ENCODE results near the gene ITPKA.

Gene ITPKA

DNA sequence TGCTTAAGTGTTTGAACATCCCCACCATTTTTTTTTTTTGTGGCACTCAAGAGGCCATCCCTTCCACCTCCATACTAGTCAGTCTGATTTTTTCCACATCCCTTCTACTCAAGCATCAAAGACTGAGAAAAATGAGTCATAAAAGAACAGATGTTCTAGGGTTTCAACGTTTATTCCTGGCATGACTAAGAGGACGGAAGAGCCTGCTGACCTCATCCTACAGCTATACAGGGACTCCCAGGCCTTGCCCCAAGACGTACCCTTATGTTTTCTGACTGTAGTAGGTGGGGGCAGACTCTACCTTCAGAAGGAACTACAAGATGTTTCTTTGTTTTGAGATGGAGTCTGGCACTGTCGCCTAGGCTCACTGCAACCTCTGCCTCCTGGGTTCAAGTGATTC lies 3.3 kb upstream of the ITPKA start:
- DNase-seq (ENCODE audit: low spot score), result no peak

DNA sequence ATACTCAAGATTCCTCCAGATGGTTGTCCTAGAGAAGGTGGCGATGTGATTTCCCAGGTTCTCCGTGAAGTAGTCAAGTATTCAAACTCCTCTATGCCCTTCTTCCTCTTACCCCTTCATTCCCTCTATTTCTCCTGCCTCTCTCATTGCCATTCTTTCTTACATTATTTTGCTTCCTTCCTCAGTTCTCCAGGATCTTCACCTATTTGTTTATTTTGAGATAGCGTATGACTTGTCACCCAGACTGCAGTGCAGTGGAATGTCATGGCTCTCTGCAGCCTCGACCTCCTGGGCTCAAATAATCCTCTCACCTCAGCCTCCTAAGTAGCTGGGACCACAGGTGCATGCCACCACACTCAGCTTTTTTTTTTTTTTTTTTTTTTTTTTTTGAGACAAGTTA lies 1.8 kb upstream of the ITPKA start:
- no peak for DNase-seq (ENCODE audit: low spot score)

DNA sequence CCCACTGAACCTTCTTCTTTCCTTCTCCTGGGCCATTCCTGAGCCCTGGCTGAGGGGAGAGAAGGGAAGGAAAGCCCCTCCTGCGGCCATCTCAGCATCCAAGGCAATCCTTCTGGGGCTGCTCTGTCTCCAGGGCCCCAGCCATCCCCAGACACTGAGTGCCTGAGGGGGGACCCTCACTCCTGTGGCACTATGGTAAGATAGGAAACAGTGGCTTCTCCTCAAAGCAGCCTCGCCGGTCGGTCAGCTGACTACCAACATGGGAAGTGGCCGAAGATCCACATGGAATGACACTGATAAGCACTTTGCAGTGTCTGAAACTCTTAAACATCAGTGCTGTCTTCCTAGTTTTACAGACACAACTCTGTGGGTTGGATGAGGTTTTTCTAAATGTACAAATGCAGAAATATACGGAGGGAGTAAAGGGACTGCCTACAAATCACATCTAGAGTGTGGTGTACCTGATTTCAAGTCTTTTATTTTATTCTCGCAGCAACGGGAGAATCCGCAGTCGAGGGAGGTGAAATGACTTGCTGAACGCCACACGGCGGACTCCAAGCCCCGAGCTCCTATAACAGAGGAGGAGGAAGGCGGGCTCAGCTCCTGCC lies 973 bp upstream of the ITPKA start:
- DNase-seq (ENCODE audit: low spot score), result no peak

DNA sequence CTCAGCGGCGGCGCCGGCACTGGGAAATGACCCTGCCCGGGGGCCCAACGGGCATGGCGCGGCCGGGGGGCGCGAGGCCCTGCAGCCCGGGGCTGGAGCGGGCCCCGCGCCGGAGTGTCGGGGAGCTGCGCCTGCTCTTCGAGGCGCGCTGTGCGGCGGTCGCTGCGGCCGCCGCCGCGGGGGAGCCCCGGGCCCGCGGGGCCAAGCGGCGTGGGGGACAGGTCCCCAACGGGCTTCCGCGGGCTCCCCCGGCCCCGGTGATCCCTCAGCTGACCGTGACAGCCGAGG lies 172 bp downstream of the ITPKA start:
- no peak for DNase-seq (ENCODE audit: low spot score)

DNA sequence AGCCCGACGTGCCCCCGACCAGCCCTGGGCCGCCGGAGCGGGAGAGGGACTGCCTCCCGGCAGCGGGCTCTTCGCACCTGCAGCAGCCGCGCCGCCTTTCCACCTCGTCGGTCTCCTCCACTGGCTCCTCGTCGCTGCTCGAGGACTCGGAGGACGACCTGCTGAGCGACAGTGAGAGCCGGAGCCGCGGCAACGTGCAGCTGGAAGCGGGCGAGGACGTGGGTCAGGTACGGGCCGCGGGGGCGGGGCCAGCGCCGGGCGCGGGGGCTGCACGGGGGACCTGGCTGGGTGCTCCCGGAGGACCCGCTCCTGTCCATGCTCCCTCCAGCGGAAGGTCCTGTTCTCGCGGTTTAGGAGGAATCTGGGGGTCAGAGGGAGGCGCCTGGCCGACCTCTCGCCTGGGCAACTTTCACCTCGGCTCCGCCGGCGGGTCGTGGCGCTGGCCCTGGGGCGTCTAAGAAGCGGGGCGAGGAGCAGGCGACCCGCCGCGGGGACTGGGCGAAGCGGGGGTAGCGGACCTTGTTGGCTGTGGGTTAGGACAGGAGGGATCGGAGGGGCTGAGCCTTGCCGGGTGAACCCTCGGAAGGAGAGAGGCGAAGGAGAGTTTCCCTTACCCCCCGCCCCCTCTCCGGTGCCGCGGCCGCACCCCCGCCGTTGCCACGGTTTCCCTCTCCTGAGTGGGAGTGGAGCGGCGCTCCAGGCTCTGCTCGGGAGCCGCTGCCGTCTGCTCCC lies 682 bp downstream of the ITPKA start:
- DNase-seq (ENCODE audit: low spot score), result no peak

DNA sequence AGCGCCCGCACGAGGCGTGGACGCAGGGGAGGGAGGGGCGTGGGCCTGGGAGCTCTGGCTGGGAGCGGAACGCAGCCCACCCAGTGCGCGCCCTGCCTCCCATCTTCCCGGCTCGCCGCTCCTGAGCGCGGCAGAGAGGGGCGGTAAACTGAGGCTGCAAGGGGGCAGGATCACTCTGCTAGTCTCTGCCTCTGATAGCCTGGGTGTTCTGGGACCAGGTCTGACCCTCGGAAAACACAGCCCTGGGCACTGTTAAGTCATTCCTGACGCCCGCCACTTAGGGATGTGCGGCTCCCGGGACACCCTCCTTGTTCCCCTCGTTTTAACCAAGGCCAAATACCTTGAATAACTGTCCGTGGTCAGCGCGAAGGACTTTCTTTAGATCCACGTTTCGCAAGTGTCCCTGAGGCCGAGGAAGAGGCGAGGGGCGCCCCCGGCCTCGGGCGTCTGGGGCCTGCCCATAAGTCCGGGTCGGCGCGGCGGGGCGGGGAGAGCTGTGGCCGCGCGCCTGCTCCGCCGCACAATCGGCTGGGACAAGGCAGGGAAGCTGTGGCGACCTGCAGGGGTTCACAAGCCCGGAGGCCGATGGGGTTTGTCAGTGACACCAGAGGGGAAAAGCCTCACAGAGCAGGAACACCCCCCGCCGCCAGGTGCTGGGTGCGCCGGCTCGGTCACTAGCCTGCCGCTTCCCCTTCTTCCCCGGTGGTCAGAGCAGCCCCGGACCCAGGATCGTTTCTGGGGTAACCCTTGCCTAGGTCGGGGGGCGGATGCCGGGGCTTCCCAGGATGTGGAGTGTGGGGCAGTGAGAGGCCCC lies 1.5 kb downstream of the ITPKA start:
- DNase-seq (ENCODE audit: low spot score), result no peak

DNA sequence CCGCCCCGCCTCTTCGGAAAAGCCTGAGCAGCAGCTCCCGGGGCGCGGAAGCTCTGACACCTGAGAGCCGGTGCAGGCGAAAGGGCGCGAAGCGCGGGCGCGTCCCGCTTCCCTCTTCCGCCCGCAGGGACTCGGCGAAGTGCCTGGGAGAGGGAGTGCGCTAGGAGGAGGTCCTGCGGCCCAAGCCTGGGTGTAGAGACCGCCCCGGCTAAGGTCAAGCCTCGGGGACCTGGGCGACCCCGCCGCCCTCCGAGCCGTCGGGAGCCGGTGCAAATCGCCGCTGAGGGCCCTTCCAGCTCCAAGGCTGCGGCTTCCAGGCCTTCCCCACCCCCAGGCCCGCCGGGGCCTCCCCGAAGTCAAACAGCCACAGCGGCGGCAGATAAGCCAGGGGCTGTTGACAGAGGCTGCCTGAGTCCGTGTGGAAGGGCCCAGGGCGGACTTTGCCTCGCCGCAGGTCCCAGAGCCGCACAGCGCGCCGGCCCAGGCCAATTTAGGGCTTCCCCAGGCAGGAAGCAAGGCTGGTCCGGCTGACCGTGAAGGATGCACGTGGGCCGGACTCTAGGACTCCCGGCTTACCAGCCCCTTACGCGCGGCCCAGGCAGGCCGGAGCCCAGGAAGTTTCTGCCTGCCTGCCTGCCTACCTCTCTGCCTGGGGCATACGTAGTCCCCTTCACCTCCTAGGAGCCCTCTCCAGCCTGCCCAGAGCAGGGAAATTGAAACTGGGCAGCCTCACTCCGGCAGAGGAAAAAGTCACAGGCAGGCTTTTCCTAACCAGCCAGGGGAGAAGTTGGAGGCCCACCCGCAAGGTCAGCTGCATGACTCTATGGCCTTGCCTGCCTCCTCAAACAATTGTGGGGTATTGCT lies 2.3 kb downstream of the ITPKA start:
- DNase-seq (ENCODE audit: low spot score), result no peak

DNA sequence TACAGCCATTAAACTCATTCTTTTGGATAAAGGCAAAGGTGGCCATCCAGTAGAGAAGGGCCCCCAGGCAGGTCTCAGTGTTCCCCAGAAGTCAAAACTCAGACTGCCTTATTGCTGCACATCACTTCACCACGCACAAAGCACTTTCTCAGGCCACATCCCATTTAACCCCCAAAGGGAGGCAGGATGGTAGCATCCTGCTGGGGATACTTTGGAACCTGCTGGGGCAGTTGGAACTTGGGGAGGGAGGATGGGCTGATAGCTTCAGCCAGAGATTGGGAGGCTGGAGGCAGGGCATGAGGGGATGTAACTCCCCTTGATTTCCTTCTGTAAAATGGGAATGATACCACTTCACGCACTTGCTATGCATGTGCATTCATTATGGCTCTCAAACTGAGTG lies 5.0 kb downstream of the ITPKA start:
- no peak for DNase-seq (ENCODE audit: low spot score)

DNA sequence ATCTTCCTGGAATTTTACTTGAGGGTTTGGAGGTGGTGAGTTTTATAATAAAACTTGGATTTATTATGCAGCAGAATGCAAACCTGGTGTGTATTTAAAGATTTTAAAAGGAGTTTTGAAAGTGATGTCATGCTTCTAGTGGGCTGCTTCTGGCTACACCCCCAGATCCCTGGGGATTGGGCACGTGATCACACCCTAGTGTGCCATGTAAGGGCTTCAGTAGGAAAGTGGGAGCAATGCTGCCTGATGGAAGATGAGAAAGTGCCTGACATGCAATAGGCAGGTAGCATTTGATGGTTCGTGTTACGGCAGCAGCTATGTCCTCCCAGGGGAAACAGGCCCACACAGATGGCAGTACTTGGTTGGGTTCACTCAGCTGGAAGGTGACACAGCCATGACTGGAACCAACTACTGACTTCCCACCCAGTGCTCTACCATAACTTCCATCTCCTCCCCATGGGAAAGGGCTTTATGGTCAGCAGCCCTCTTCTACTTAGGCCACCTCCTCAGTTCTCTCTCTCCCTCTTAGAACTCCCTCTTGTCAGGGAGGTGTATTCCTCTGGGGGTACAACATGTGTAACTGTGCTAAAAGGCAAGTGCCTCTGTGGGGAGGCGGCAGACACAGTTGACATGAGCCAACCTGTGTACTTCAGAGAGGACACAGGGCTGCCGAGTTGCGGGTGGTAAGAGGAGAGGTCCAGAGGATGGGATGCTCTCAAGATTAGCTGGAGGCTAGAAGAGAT lies 5.6 kb downstream of the ITPKA start:
- no peak for DNase-seq (ENCODE audit: low spot score)

DNA sequence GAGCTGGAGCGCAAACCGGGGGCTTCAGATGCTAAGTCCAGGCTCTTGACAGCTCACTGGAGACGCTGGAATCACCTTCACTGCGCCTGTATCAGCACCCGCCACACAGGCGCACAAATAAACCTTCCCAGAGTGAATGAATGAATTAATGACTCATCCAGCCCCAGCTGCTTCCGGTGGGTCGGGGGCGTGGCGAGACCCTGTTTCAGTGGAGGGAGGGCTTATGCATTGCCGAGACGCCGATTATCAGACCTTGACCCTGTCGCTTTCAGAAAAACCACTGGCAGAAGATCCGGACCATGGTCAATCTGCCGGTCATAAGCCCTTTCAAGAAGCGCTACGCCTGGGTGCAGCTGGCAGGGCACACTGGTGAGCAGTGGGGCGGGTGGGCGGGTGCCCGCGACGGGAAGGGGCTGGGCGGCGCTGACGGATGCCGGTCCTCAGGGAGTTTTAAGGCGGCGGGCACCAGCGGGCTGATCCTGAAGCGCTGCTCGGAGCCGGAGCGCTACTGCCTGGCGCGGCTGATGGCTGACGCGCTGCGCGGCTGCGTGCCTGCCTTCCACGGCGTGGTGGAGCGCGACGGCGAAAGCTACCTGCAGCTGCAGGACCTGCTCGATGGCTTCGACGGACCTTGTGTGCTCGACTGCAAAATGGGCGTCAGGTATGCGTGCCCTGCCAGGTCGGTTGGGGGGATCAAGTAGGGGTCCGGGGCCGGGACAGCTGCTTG lies 7.7 kb downstream of the ITPKA start:
- DNase-seq (ENCODE audit: low spot score), result no peak

DNA sequence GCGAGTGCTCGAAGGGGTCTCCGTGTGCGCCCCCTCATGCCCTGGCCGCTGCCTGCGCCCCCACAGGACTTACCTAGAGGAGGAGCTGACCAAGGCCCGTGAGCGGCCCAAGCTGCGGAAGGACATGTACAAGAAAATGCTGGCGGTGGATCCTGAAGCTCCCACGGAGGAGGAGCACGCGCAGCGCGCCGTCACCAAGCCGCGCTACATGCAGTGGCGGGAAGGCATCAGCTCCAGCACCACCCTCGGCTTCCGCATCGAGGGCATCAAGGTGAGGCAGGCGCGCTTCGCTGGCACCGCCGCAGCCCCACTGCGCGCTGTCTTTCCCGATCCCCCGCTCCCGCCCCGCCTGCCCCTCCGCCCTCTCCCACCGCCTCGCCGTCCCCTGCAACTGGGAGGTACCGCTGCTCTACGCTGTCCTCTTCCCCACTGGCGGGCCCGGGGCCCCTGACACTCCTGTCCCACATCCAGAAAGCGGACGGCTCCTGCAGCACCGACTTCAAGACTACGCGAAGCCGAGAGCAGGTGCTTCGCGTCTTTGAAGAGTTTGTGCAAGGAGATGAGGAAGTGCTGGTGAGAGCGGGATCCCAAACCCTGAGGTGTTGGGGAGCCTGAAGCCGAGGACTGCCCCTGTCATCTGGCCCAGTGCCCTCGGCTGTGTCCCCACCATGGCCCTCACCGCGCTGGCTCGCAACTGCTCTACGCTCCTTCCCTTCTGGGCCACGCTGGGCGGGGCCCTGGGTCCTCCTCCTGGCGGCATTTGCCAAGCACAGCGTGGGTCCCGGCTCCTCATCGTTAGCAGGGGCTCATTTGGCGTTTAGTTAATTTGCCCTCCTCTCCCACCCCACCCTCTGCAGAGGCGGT lies 8.5 kb downstream of the ITPKA start:
- no peak for DNase-seq (ENCODE audit: low spot score)

DNA sequence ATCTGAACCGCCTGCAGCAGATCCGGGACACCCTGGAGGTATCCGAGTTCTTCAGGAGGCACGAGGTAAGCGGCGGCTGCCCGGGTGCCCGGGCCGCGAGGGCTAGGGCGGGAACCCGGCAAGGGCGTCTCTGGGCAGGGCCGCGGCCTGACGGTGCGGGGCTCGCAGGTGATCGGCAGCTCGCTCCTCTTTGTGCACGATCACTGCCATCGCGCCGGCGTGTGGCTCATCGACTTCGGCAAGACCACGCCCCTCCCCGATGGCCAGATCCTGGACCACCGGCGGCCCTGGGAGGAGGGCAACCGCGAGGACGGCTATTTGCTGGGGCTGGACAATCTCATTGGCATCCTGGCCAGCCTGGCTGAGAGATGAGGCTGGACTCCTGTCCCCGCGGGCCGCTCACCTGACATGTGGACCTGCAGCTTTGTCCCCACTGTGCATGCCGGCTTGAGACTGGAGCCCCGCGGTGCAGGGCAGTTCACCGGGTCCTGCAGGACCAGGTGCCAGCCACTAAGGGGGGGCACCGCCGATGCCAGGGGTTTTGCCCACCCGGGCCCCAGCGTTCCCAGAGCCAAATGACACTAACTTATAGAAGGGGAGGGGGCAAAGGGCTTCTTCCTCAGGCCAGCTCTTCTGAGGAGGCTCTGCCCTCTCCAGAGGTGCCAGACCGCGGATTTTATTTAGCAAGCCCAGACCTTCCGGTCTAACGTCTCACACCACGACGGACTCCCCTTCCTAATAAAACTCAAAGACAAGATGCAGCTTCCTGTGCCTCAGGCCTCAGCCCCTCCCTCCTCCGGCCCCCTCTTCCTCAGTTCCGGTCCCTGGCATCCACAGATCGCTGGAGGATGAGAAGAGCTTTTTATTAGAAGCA lies 9.4 kb downstream of the ITPKA start:
- DNase-seq (ENCODE audit: low spot score), result no peak

DNA sequence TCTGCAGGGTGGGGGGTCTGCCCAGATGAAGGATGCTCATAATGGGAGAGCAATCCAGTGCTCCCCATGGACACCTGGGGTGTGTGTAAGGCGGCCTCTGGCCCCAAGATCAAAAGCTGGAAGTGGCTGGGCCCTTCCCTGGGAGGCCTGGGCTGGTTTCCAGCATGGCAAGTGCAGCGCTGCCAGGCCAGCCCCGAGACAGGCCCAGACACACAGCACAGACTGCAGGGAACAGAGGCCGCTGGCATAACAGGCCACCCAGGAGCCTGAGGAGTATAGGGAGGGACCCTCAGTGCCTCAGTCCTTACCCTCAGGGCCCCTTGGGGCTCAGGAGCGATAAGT lies 10.0 kb downstream of the ITPKA start:
- DNase-seq (ENCODE audit: low spot score), result no peak

DNA sequence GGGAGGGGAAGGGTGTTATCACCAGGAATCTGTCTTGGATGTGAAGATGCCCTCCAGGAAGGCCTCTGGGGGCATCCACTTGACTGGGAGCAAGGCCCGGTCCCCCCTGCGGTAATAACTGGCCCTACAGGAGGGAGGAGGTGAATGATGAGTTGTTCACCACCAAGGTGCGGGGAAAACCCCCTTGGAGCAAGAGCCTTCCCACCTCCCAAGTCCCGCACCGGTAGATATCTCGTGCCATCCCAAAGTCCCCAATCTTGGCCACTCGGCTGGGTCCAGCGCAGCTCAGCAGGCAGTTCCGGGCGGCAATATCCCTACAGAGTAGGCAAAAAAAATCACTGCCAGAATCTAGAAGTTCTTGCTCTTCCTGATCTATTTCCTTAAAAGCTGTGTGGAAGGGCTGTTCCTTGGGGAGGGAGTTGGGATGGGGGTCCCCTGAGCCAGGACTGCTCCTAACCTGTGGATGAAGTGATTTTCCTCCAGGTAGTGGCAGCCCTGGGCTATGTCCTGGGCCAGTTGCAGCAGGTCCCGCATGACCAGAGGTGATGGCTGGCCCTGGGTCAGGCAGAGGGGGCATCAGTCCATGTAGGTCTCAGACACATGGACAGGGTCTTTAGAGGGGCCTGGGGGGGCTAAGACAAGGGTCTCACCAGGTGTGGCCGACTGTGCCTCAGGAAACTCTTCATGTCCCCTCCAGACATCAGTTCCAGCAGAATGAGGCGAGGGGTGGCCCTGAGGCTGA lies 11.2 kb downstream of the ITPKA start:
- DNase-seq (ENCODE audit: low spot score), result no peak

DNA sequence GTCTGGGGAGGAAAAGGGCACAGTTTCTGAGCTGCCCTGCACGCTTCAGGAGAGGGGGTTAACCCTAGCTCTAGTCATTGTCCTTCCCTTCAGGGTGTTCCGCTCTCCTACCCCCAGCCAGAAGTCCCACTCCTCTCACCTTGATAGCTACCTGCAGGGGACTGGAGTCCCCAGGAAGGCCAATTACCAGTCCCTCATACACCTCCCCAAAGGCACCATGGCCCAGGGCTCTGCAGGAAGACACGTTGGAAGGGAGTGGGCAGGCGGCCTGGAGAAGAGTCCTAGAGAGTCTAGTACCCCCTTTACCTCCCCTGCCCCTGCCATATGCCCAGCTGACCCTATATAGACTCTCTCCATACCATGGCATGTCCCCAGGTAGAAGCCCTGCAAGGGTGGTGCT lies 12.1 kb downstream of the ITPKA start:
- DNase-seq (ENCODE audit: low spot score), result no peak

DNA sequence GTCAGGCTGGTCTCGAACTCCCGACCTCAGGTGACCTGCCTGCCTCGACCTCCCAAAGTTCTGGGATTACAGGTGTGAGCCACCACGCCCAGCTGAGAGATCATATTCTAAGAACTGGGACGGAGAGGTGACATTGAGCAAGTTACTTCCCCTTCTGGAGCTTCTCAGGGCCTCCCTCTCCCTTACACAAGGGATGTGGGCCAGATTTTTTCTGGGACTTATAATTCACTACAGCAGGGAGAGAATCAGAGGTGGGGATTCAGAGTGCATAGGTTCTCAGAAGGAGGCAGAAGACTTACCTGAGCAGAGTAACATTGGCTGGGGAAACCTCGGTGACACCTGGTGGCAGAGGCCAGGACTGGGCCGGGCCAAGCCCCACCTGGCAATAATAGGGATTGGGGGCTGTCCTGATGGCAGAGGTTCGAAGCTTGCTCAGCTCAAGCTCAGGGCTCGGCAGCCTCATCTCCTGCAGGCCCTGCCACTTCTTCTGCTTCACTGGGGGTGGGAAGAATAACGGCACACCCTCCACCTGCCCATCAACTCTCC lies 13.2 kb downstream of the ITPKA start:
- DNase-seq (ENCODE audit: low spot score), result no peak

DNA sequence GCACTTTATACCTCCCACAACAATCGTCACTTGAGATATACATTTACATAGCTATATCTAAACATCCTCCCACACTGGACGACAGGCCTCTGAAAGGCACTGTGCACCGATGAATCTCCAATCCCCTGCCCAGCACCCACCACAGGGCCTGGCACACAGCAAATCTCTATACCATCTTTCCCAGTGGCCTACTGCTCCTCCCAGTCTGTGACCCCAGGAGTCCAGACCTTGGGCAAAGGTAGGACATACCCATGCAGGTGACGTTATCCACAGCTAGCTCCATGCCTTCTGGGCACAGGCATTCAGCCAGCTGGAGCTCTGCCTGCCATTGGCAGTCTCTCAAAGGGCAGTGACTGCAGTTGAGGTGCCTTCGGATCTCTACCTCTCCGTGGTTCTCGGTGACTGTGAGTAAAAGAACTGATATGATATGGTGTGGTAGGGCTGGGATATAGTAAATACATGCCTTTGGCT lies 14.2 kb downstream of the ITPKA start:
- DNase-seq (ENCODE audit: low spot score), result no peak

DNA sequence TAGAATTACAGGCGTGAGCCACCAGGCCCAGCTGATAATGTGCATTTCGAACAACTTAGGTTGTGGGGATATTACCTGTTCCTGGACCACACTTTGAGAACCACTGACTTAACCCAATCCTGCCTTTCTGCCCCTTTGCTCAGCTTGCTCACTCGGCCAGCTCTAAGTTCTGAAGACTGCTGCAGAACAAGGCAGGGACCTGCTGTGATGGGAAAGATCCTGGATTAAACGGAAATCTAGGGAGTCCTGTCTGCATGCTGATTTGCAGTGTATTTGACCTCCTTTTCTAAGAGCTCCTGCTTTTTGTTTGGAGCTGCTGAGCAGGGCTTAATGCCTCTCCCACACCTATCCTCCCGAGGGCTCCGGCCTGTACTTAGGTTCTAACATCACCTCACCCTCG lies 17.1 kb downstream of the ITPKA start:
- DNase-seq (ENCODE audit: low spot score), result no peak

Measured in CD4-positive, alpha-beta T cell treated with Interleukin-15 for 4 hours (primary cell).